B cell (primary cell): ENCODE measurements around the gene TAPBPL. TPM values are rescaled to one million over a fixed set of nuclear protein-coding genes. Genes with fewer than 3 reads are reported as not detected.

Experiments used
- ATAC-seq: fragments of 200-7000 bp; cut with Tn5 transposase; one replicate; pipeline ENCODE4 v1.10.0; 2021; ENCODE audit warnings: low read depth, mild to moderate bottlenecking, moderate number of reproducible peaks, moderate library complexity
- CTCF ChIA-PET: fragments of 350-600 bp; sonication (Branson Sonifier 250); formaldehyde crosslinking; loops from one replicate; lab custom pipeline; 2021; ENCODE audit warnings: antibody characterized with exemption, inconsistent platforms; lab: Charles Lee
- POLR2A ChIA-PET: fragments of 350-600 bp; sonication (Branson Sonifier 250); formaldehyde crosslinking; loops from one replicate; lab custom pipeline; 2021; ENCODE audit warnings: antibody characterized with exemption; lab: Charles Lee
- DNase-seq: peaks from one replicate; pipeline ENCODE4 v3.0.0; 2013
- H2AFZ ChIP-seq: 2 replicates; pipeline ENCODE4 v1.6.1; 2012; ENCODE audit warnings: mild to moderate bottlenecking, low read depth, low read length; ENCODE audit not compliant: insufficient read depth, poor library complexity, severe bottlenecking
- H3K27ac ChIP-seq, 2 donors: 1 replicate in 1 of 2; 2 replicates in 1 of 2; pipeline ENCODE4 v1.5.1; 2012 to 2013; ENCODE audit warnings: low read length in 2 of 2, mild to moderate bottlenecking in 2 of 2, moderate library complexity in 1 of 2
- H3K27me3 ChIP-seq, 4 experiments: fragments of 200-600 bp in 1 of 4; sonication (generic) in 1 of 4; replicated peaks in 1 of 4; 1 replicate in 2 of 4; 2 replicates in 2 of 4; pipeline versions ENCODE4 v1.6.1 to v1.7.0; 2013 to 2016; ENCODE audit warnings: low read length in 3 of 4, mild to moderate bottlenecking in 2 of 4, mixed read lengths in 1 of 4, moderate library complexity in 1 of 4; ENCODE audit not compliant: insufficient read depth in 4 of 4, control insufficient read depth in 3 of 4; ENCODE audit errors: control extremely low read depth in 1 of 4
- H3K36me3 ChIP-seq, 2 experiments: replicated peaks in 1 of 2; 1 replicate in 1 of 2; 2 replicates in 1 of 2; pipeline versions ENCODE4 v1.6.1 to v1.7.1; 2013; ENCODE audit warnings: low read length in 1 of 2; ENCODE audit not compliant: insufficient read depth in 2 of 2, control insufficient read depth in 1 of 2; ENCODE audit errors: control extremely low read depth in 1 of 2, extremely low read depth in 1 of 2
- H3K4me1 ChIP-seq, 2 donors: fragments of 200-600 bp in 1 of 2; sonication (generic) in 1 of 2; 1 replicate in 1 of 2; 2 replicates in 1 of 2; pipeline versions ENCODE4 v1.5.1 to v1.6.1; 2013 to 2017; ENCODE audit warnings: low read length in 2 of 2; ENCODE audit not compliant: control insufficient read depth in 2 of 2, insufficient read depth in 2 of 2
- H3K4me2 ChIP-seq: replicated peaks from 2 replicates; pipeline ENCODE3; 2012; ENCODE audit warnings: mild to moderate bottlenecking, low read depth, low read length; ENCODE audit not compliant: poor library complexity, severe bottlenecking
- H3K4me3 ChIP-seq, 5 experiments: fragments of 200-600 bp in 1 of 5; sonication (generic) in 1 of 5; 1 replicate in 3 of 5; 2 replicates in 2 of 5; pipeline versions ENCODE4 v1.5.1 to v1.7.0; 2011 to 2016; ENCODE audit warnings: low read length in 4 of 5, mild to moderate bottlenecking in 4 of 5, low read depth in 2 of 5, control low read depth in 1 of 5, moderate library complexity in 1 of 5; ENCODE audit not compliant: insufficient read depth in 1 of 5; ENCODE audit errors: control extremely low read depth in 1 of 5, extremely low read depth in 1 of 5
- H3K79me2 ChIP-seq: fragments of 200-600 bp; sonication (generic); one replicate; pipeline ENCODE4 v1.6.0; 2016; ENCODE audit warnings: low read length; ENCODE audit not compliant: control insufficient read depth, insufficient read depth
- H3K9ac ChIP-seq: fragments of 200-600 bp; sonication (generic); 2 replicates; pipeline ENCODE4 v1.6.1; 2017; ENCODE audit warnings: mild to moderate bottlenecking, low read length, moderate library complexity
- H3K9me3 ChIP-seq, 3 donors: one replicate each; pipeline versions ENCODE4 v1.6.1 to v1.7.1; 2013; ENCODE audit warnings: low read length in 2 of 3; ENCODE audit not compliant: control insufficient read depth in 2 of 3, insufficient read depth in 1 of 3; ENCODE audit errors: control extremely low read depth in 1 of 3
- H4K20me1 ChIP-seq: 2 replicates; pipeline ENCODE4 v1.6.0; 2012; ENCODE audit warnings: mild to moderate bottlenecking, low read length; ENCODE audit not compliant: insufficient read depth, control insufficient read depth, poor library complexity, severe bottlenecking
- H3K27ac Mint-ChIP-seq: one replicate; pipeline ENCODE4 v1.8.0; 2021; ENCODE audit warnings: mixed read lengths
- H3K27me3 Mint-ChIP-seq: one replicate; pipeline ENCODE4 v1.8.0; 2021; ENCODE audit warnings: mixed read lengths
- H3K4me1 Mint-ChIP-seq: one replicate; pipeline ENCODE4 v1.8.0; 2021; ENCODE audit warnings: mixed read lengths
- H3K4me3 Mint-ChIP-seq: one replicate; pipeline ENCODE4 v1.8.0; 2021; ENCODE audit warnings: mixed read lengths
- H3K9me3 Mint-ChIP-seq: one replicate; pipeline ENCODE4 v1.8.0; 2022; ENCODE audit warnings: mixed read lengths; ENCODE audit not compliant: insufficient read depth
- CTCF ChIP-seq: fragments of 200-600 bp; IDR thresholded peaks from one replicate; pipeline ENCODE4 v1.8.0; 2022; ENCODE audit warnings: antibody characterized with exemption, mild to moderate bottlenecking
- EZH2 ChIP-seq: IDR thresholded peaks from 2 replicates; pipeline ENCODE4 v1.6.1; 2012; ENCODE audit warnings: borderline replicate concordance, low read depth, mild to moderate bottlenecking, moderate library complexity, low read length; ENCODE audit not compliant: insufficient read depth, poor library complexity, severe bottlenecking
- WGBS: methylation state at CpG from one replicate; pipeline ENCODE4 v1.1.5; 2013; ENCODE audit warnings: missing lambda C conversion rate; ENCODE audit not compliant: insufficient coverage; 5-methylcytosine and 5-hydroxymethylcytosine counted together
- intact Hi-C: fragments of 100-400 bp; cut with micrococcal nuclease; formaldehyde crosslinking; loops from one replicate; pipeline ENCODE4 v1.10.0; 2022
- polyA plus RNA-seq: library from polyadenylated mRNA; depleted of rRNA; stranded (reverse); fragments of >200 nt; gene quantifications from 2 replicates; pipeline ENCODE4 v1.2.3, GENCODE V29; 2012
- total RNA-seq, 2 donors: library from RNA; stranded (reverse); fragments of 120-200 nt in 1 of 2; gene quantifications; 1 replicate in 1 of 2; 2 replicates in 1 of 2; pipeline versions ENCODE4 v1.2.3 to v1.2.4, GENCODE V29; 2013 to 2022

TAPBPL gene
- total and polyA plus RNA-seq, 2 donors (not counting 1 experiment from before 2014, with no cell fraction given) = 80.5 to 103 TPM

GRCh38 chr12:6420364-6420763, 31.5 kb upstream of the TAPBPL start:
- DNase-seq = no peak
- Histone ChIP-seq H3K4me1 (peaks cover 8 to 11% of the 10 kb centered on the region in 2 donors), H3K9me3 (no peaks in the 10 kb centered on the region), H3K79me2 (no peaks in the 10 kb centered on the region), H3K9ac (no peak overlapping the region), H3K27me3 (peaks cover 0 to 3% (median 0%) of the 10 kb centered on the region in 4 experiments), H3K4me2 (no peak overlapping the region), H3K36me3 (no peaks in the 10 kb centered on the region), H3K27ac (no peak overlapping the region), H2AFZ (no peak overlapping the region), H3K4me3 (no peak overlapping the region), H4K20me1 (no peaks in the 10 kb centered on the region)
- CTCF ChIA-PET = interaction anchor here (1.5 to 2.4 kb wide), 2 partner anchors 45 to 117 kb away, joined by 3 to 13 read pairs; no protein-coding TSS in a partner anchor
- Mint-ChIP-seq H3K4me3 (no peak overlapping the region), H3K27me3 (peaks cover 25% of the 10 kb centered on the region), H3K4me1 (peaks cover 21% of the 10 kb centered on the region), H3K27ac (no peak overlapping the region), H3K9me3 (no peaks in the 10 kb centered on the region)
- intact Hi-C loops = no loop called here
- no peak for TF ChIP-seq CTCF
- 86% methylated on average over 1 of the region's 4 CpGs for WGBS
- POLR2A ChIA-PET = interaction anchor here (0.6 kb wide), 1 partner anchor 144 kb away, joined by 7 read pairs; no protein-coding TSS in a partner anchor
- ATAC-seq = no peak

- H3K4me3 ChIP-seq = peak overlapping the region in 1 of 5 experiments; percentile 18
- peaks cover 13% of the 10 kb centered on the region for H3K27me3 Mint-ChIP-seq
- H3K79me2 ChIP-seq = no peaks in the 10 kb centered on the region
- ATAC-seq (peak; percentile 34), DNase-seq (peak; percentile 91)
- H3K27ac Mint-ChIP-seq = peak overlapping the region; percentile 90
- peak overlapping the region; percentile 58 for H3K4me2 ChIP-seq
- no peaks in the 10 kb centered on the region for H3K27me3 ChIP-seq
- peak overlapping the region; percentile 55 for H2AFZ ChIP-seq
- WGBS = 1% methylated on average over 8 of the region's 9 CpGs
- ChIA-PET POLR2A (interaction anchor here (0.7 to 5.6 kb wide), 8 partner anchors 29 to 113 kb away, joined by 3 to 72 read pairs (median 14); partner anchors contain the start of genes GAPDH and VAMP1), CTCF (interaction anchor here (0.7 to 8.3 kb wide), 22 partner anchors 11 to 301 kb away, joined by 3 to 383 read pairs (median 5); partner anchors contain the start of genes CD27, COPS7A, GAPDH and MRPL51)
- peaks cover 39% of the 10 kb centered on the region for H3K4me1 Mint-ChIP-seq
- no peaks in the 10 kb centered on the region for H3K36me3 ChIP-seq
- no peaks in the 10 kb centered on the region for H3K9me3 ChIP-seq
- no peaks in the 10 kb centered on the region for H4K20me1 ChIP-seq
- H3K9me3 Mint-ChIP-seq = no peaks in the 10 kb centered on the region
- TF ChIP-seq EZH2 (no peak), CTCF (peak; percentile 87)
- H3K4me1 ChIP-seq = peaks cover 33 to 41% of the 10 kb centered on the region in 2 donors
- H3K27ac ChIP-seq = peak overlapping the region; percentile 3 to 35
- intact Hi-C loops = loop anchor here (1.0 kb wide), 3 partner anchors 28 to 111 kb away; partner anchors contain the start of gene GAPDH
- H3K4me3 Mint-ChIP-seq = peak overlapping the region; percentile 54
- no peak overlapping the region for H3K9ac ChIP-seq
These were observed 28.4 kb upstream of the TAPBPL start for GRCh38 chr12:6423267-6424007.
